Measurements from ENCODE around the gene PRPH2. TPM values are rescaled to one million over a fixed set of nuclear protein-coding genes. Genes with fewer than 3 reads are reported as not detected.

Gene PRPH2
- total and polyA plus RNA-seq, 2 donors (not counting 3 experiments of a cell fraction or from before 2014, with no cell fraction given): 0.40 to 0.46 TPM

DNA sequence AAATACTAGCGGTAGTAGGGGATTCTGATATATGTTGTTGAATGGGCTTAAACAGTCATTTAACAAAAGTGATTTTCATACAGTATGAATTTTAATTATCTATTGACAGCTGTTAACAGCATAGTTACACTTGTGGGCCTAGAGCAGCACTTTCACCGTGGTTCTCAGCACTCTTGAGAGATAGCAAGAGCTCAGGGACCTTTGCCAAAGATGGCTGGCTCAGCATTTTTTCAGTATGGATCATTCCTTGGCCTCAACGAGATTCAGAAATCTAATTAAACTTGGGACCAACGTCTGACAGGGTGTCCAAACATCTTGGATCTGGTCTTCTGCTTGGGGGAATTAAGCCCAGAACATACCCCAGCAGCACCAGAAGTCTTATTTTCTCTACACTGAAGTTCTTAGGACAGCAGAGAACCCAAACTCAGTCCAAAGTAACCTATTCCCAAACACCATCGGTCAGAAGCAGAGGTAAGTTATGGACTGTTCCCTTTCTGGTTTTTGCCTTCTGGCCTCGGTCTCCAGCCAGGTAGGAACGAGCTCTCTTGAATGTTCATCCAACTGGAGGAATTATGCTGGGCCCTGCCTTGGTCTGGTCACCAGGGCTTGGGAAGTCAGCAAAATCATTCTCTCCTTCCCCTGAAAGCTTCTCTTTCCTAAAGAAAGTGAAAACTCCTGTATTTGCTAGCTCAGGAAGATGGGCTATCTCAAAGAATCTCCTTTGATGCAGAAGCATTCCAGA is 25.7 kb downstream of the PRPH2 start:
- no peaks in the 10 kb centered on the region for H3K36me3 ChIP-seq (ENCODE audit: control insufficient read depth in 2 of 2, extremely low read depth in 1 of 2, insufficient read depth in 2 of 2, low read length in 2 of 2)
- H3K27ac ChIP-seq (ENCODE audit: insufficient read depth, low read depth, low read length): no peak overlapping the region
- intact Hi-C loops (cut with micrococcal nuclease): no loop called here
- ChIA-PET POLR2A (no interaction called here), CTCF (interaction anchor here (1.4 kb wide), 1 partner anchor 29 kb away, joined by 6 read pairs; no protein-coding TSS in a partner anchor)
- no peak overlapping the region for H3K4me2 ChIP-seq (ENCODE audit: insufficient read depth, low read length)
- FAIRE-seq (no peak), DNase-seq (ENCODE audit: low read depth, low spot score) (no peak)
- no peaks in the 10 kb centered on the region for H3K9me1 ChIP-seq (replicated peaks; ENCODE audit: control insufficient read depth, extremely low read depth, insufficient read depth, low read length)
- H3K79me2 ChIP-seq (ENCODE audit: control insufficient read depth, insufficient read depth, low read length): no peaks in the 10 kb centered on the region
- H3K4me1 ChIP-seq (ENCODE audit: control insufficient read depth, extremely low read depth, insufficient read depth, low read length): peaks cover 14% of the 10 kb centered on the region
- H3K4me3 ChIP-seq (replicated peaks in 1 of 3; ENCODE audit: insufficient read depth in 1 of 3, low read depth in 1 of 3, low read length in 3 of 3): no peak overlapping the region
- no TSS peak for BruUV-seq (replicated peaks)
- H2AFZ ChIP-seq (ENCODE audit: low read depth, low read length): no peak overlapping the region
- H3K9me3 ChIP-seq (replicated peaks; ENCODE audit: control insufficient read depth, insufficient read depth, low read length): no peaks in the 10 kb centered on the region
- dilution Hi-C loops (cut with MboI; ENCODE audit: extremely low pct_ligation_motif_present, low sequenced_read_pairs): no loop called here
- no peaks in the 10 kb centered on the region for H3K27me3 ChIP-seq (ENCODE audit: control insufficient read depth in 2 of 2, insufficient read depth in 2 of 2, low read length in 2 of 2)
- TF ChIP-seq FOS (IDR thresholded peaks at IDR 0.05; ENCODE audit: borderline replicate concordance, insufficient read depth, low read length) (no peak), JUN (IDR thresholded peaks at IDR 0.05; ENCODE audit: borderline replicate concordance, insufficient read depth, insufficient read length, low read depth) (no peak), POLR2A (IDR thresholded peaks at IDR 0.05; ENCODE audit: low read depth, low read length) (no peak), POLR2AphosphoS5 (IDR thresholded peaks at IDR 0.05; ENCODE audit: insufficient read depth, low read depth, low read length) (no peak), GATA2 (IDR thresholded peaks at IDR 0.05; ENCODE audit: insufficient read depth, insufficient read length, low read depth, low read length) (no peak), MYC (IDR thresholded peaks at IDR 0.05; ENCODE audit: low read depth, low read length) (no peak), EZH2 (IDR thresholded peaks at IDR 0.05; ENCODE audit: borderline replicate concordance, low read depth, low read length, severe bottlenecking) (no peak)
- TF ChIP-seq, protein P1, sequence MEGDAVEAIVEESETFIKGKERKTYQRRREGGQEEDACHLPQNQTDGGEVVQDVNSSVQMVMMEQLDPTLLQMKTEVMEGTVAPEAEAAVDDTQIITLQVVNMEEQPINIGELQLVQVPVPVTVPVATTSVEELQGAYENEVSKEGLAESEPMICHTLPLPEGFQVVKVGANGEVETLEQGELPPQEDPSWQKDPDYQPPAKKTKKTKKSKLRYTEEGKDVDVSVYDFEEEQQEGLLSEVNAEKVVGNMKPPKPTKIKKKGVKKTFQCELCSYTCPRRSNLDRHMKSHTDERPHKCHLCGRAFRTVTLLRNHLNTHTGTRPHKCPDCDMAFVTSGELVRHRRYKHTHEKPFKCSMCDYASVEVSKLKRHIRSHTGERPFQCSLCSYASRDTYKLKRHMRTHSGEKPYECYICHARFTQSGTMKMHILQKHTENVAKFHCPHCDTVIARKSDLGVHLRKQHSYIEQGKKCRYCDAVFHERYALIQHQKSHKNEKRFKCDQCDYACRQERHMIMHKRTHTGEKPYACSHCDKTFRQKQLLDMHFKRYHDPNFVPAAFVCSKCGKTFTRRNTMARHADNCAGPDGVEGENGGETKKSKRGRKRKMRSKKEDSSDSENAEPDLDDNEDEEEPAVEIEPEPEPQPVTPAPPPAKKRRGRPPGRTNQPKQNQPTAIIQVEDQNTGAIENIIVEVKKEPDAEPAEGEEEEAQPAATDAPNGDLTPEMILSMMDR (IDR thresholded peaks at IDR 0.05; ENCODE audit: extremely low read depth in 1 of 2, insufficient read depth in 1 of 2, low read depth in 1 of 2, low read length in 2 of 2): no peak
- TF ChIP-seq, protein P2, sequence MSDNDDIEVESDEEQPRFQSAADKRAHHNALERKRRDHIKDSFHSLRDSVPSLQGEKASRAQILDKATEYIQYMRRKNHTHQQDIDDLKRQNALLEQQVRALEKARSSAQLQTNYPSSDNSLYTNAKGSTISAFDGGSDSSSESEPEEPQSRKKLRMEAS (IDR thresholded peaks at IDR 0.05; ENCODE audit: insufficient read depth, insufficient read length): no peak
- no peak overlapping the region for H3K9ac ChIP-seq (replicated peaks; ENCODE audit: extremely low read depth, insufficient read depth, low read length)
- no peaks in the 10 kb centered on the region for H4K20me1 ChIP-seq (replicated peaks; ENCODE audit: control insufficient read depth, extremely low read depth, insufficient read depth, low read length)

Data from endothelial cell of umbilical vein (primary cell).